Measurements from ENCODE around the gene ROR1.

Gene ROR1

GRCh38 chr1:63967901-63968300 is 194.1 kb downstream of the ROR1 start:
- no peak for DNase-seq (ENCODE audit: low read depth in 1 of 2, low spot score in 1 of 2)

GRCh38 chr1:63968663-63969440 is 195.0 kb downstream of the ROR1 start:
- no peak for DNase-seq (ENCODE audit: low read depth in 1 of 2, low spot score in 1 of 2)

GRCh38 chr1:63969441-63969901 is 195.7 kb downstream of the ROR1 start:
- DNase-seq (ENCODE audit: low read depth in 1 of 2, low spot score in 1 of 2) = no peak

- no peak for DNase-seq (ENCODE audit: low read depth in 1 of 2, low spot score in 1 of 2)
Measured at GRCh38 chr1:63971557-63971956, 197.7 kb downstream of the ROR1 start.

GRCh38 chr1:63973005-63973419 is 199.2 kb downstream of the ROR1 start:
- DNase-seq (ENCODE audit: low read depth in 1 of 2, low spot score in 1 of 2) = no peak

GRCh38 chr1:63974966-63975365 is 201.1 kb downstream of the ROR1 start:
- DNase-seq (ENCODE audit: low read depth in 1 of 2, low spot score in 1 of 2) = no peak

GRCh38 chr1:63975481-63975880 is 201.7 kb downstream of the ROR1 start:
- no peak for DNase-seq (ENCODE audit: low read depth in 1 of 2, low spot score in 1 of 2)

GRCh38 chr1:63976006-63976405 is 202.2 kb downstream of the ROR1 start:
- no peak for DNase-seq (ENCODE audit: low read depth in 1 of 2, low spot score in 1 of 2)

- DNase-seq (ENCODE audit: low read depth in 1 of 2, low spot score in 1 of 2) = no peak
Measured at GRCh38 chr1:63977466-63977865, 203.6 kb downstream of the ROR1 start.

- no peak for DNase-seq (ENCODE audit: low read depth in 1 of 2, low spot score in 1 of 2)
Measured at GRCh38 chr1:63980740-63981407, 207.1 kb downstream of the ROR1 start.

GRCh38 chr1:63981408-63981773 is 207.6 kb downstream of the ROR1 start:
- no peak for DNase-seq (ENCODE audit: low read depth in 1 of 2, low spot score in 1 of 2)

GRCh38 chr1:63982201-63982600 is 208.4 kb downstream of the ROR1 start:
- DNase-seq (ENCODE audit: low read depth in 1 of 2, low spot score in 1 of 2) = no peak

GRCh38 chr1:63983391-63984256 is 209.8 kb downstream of the ROR1 start:
- DNase-seq (ENCODE audit: low read depth in 1 of 2, low spot score in 1 of 2) = no peak

- DNase-seq (ENCODE audit: low read depth in 1 of 2, low spot score in 1 of 2) = no peak
Measured at GRCh38 chr1:63984257-63984929, 210.6 kb downstream of the ROR1 start.

GRCh38 chr1:63984930-63985290 is 211.1 kb downstream of the ROR1 start:
- DNase-seq (ENCODE audit: low read depth in 1 of 2, low spot score in 1 of 2) = no peak

- no peak for DNase-seq (ENCODE audit: low read depth in 1 of 2, low spot score in 1 of 2)
Measured at GRCh38 chr1:63987014-63987627, 213.3 kb downstream of the ROR1 start.

- DNase-seq (ENCODE audit: low read depth in 1 of 2, low spot score in 1 of 2) = no peak
Measured at GRCh38 chr1:63987628-63988024, 213.8 kb downstream of the ROR1 start.

- DNase-seq (ENCODE audit: low read depth in 1 of 2, low spot score in 1 of 2) = no peak
Measured at GRCh38 chr1:63988941-63989340, 215.1 kb downstream of the ROR1 start.

GRCh38 chr1:63991685-63992084 is 217.9 kb downstream of the ROR1 start:
- no peak for DNase-seq (ENCODE audit: low read depth in 1 of 2, low spot score in 1 of 2)

- DNase-seq (ENCODE audit: low read depth in 1 of 2, low spot score in 1 of 2) = no peak
Measured at GRCh38 chr1:64000021-64000420, 226.2 kb downstream of the ROR1 start.

GRCh38 chr1:64001038-64001437 is 227.2 kb downstream of the ROR1 start:
- no peak for DNase-seq (ENCODE audit: low read depth in 1 of 2, low spot score in 1 of 2)
